DMS79 treated with DMSO at 0.1 percent for 48 hours (cell line): ENCODE results near the gene CTDSP2.

Source experiments
- DNase-seq: peaks from one replicate; lab custom pipeline; 2025; lab: John Stamatoyannopoulos, UW

The CTDSP2 gene

GRCh38 chr12:57815177-57816000 is 31.1 kb downstream of the CTDSP2 start:
- peak; percentile 86 for DNase-seq

GRCh38 chr12:57813971-57814772 is 32.4 kb downstream of the CTDSP2 start:
- DNase-seq, result no peak

GRCh38 chr12:57813111-57813970 is 33.2 kb downstream of the CTDSP2 start:
- DNase-seq, result no peak

GRCh38 chr12:57811028-57811755 is 35.3 kb downstream of the CTDSP2 start:
- DNase-seq, result no peak

GRCh38 chr12:57810450-57810849 is 36.1 kb downstream of the CTDSP2 start:
- no peak for DNase-seq

- DNase-seq, result no peak
These were observed 37.1 kb downstream of the CTDSP2 start for GRCh38 chr12:57809425-57809824.

- DNase-seq, result no peak
These were observed 38.2 kb downstream of the CTDSP2 start for GRCh38 chr12:57808351-57808750.

GRCh38 chr12:57807285-57807684 is 39.2 kb downstream of the CTDSP2 start:
- DNase-seq, result no peak

GRCh38 chr12:57806677-57807076 is 39.9 kb downstream of the CTDSP2 start:
- no peak for DNase-seq

- no peak for DNase-seq
These were observed 43.1 kb downstream of the CTDSP2 start for GRCh38 chr12:57803319-57803893.

GRCh38 chr12:57802607-57803006 is 43.9 kb downstream of the CTDSP2 start:
- no peak for DNase-seq

- DNase-seq, result no peak
These were observed 45.6 kb downstream of the CTDSP2 start for GRCh38 chr12:57800965-57801364.

- DNase-seq, result no peak
These were observed 48.6 kb downstream of the CTDSP2 start for GRCh38 chr12:57797933-57798332.

GRCh38 chr12:57796996-57797395 is 49.5 kb downstream of the CTDSP2 start:
- no peak for DNase-seq

- no peak for DNase-seq
These were observed 51.2 kb downstream of the CTDSP2 start for GRCh38 chr12:57795354-57795753.

- DNase-seq, result no peak
These were observed 52.6 kb downstream of the CTDSP2 start for GRCh38 chr12:57793920-57794319.

- no peak for DNase-seq
These were observed 62.7 kb downstream of the CTDSP2 start for GRCh38 chr12:57783861-57784260.

GRCh38 chr12:57783466-57783801 is 63.1 kb downstream of the CTDSP2 start:
- no peak for DNase-seq

GRCh38 chr12:57782608-57783465 is 63.7 kb downstream of the CTDSP2 start, which contains the start of gene TSFM:
TSFM (plus strand) TSS chr12:57782787; CDS start chr12:57782802, 15 bp downstream.
- DNase-seq, result peak; percentile 58

- no peak for DNase-seq
These were observed 64.3 kb downstream of the CTDSP2 start for GRCh38 chr12:57782243-57782607.
